Esophagus muscularis mucosa (tissue), 4 donors: ENCODE data around the gene KLC1. TPM values are rescaled to one million over a fixed set of nuclear protein-coding genes. Genes with fewer than 3 reads are reported as not detected.
A peak's percentile ranks its signal among the peaks of the same experiment; 100 is the strongest.

Source experiments
- DNase-seq: peaks from one replicate; pipeline ENCODE4 v3.0.0-alpha.2; 2017; ENCODE audit errors: extremely low spot score
- H3K27ac ChIP-seq, 4 donors: fragments of 200-600 bp; sonication (generic); replicated peaks in 1 of 4; 1 replicate in 3 of 4; 2 replicates in 1 of 4; pipeline ENCODE4 v1.5.1; 2016 to 2019; ENCODE audit warnings: mild to moderate bottlenecking in 1 of 4
- H3K27me3 ChIP-seq, 4 donors: fragments of 200-600 bp; sonication (generic); one replicate each; pipeline versions ENCODE4 v1.5.1 to v1.6.0; 2016 to 2019
- H3K36me3 ChIP-seq, 4 donors: fragments of 200-600 bp; sonication (generic); one replicate each; pipeline ENCODE4 v1.5.1; 2016 to 2019
- H3K4me1 ChIP-seq, 4 donors: fragments of 200-600 bp; sonication (generic); one replicate each; pipeline ENCODE4 v1.5.1; 2016 to 2019
- H3K4me3 ChIP-seq, 4 donors: fragments of 200-600 bp; sonication (generic); 1 replicate in 2 of 4; 2 replicates in 2 of 4; pipeline ENCODE4 v1.5.1; 2016 to 2019; ENCODE audit warnings: mild to moderate bottlenecking in 4 of 4, moderate library complexity in 1 of 4
- H3K9me3 ChIP-seq, 4 donors: fragments of 200-600 bp; sonication (generic); 1 replicate in 3 of 4; 2 replicates in 1 of 4; pipeline ENCODE4 v1.5.1; 2016 to 2019
- CTCF ChIP-seq, 3 experiments: fragments of 200-600 bp in 2 of 3; fragments of 450-650 bp in 1 of 3; sonication (generic) in 2 of 3; IDR thresholded peaks; one replicate each; pipeline ENCODE4 v1.5.1; 2017 to 2019; ENCODE audit warnings: antibody characterized with exemption in 3 of 3, mild to moderate bottlenecking in 2 of 3, moderate library complexity in 1 of 3
- EP300 ChIP-seq: sonication (generic); formaldehyde crosslinking; IDR thresholded peaks from one replicate; pipeline ENCODE4 v1.6.1; 2017; ENCODE audit warnings: antibody characterized with exemption
- POLR2A ChIP-seq: fragments of 450-650 bp; IDR thresholded peaks from one replicate; pipeline ENCODE4 v1.6.1; 2017; ENCODE audit warnings: antibody characterized with exemption, moderate library complexity, mild to moderate bottlenecking, low read depth
- POLR2AphosphoS5 ChIP-seq, 2 donors: sonication (generic); formaldehyde crosslinking; IDR thresholded peaks; one replicate each; pipeline ENCODE4 v1.6.1; 2017; ENCODE audit warnings: antibody characterized with exemption in 2 of 2
- WGBS: methylation state at CpG from one replicate; pipeline ENCODE4 v1.1.5; 2018; 5-methylcytosine and 5-hydroxymethylcytosine counted together
- intact Hi-C: fragments of 100-400 bp; cut with DNase I; formaldehyde crosslinking; loops from one replicate; pipeline ENCODE4 v1.15.1; 2023
- total RNA-seq, 4 donors: library from RNA; depleted of rRNA; stranded (reverse); fragments of >200 nt; gene quantifications; one replicate each; pipeline versions ENCODE4 v1.1.0 to v1.2.1, GENCODE V29; 2016

The KLC1 gene
- total RNA-seq, 4 donors from 2014 or later, result 285 to 343 (median 312) TPM

DNA sequence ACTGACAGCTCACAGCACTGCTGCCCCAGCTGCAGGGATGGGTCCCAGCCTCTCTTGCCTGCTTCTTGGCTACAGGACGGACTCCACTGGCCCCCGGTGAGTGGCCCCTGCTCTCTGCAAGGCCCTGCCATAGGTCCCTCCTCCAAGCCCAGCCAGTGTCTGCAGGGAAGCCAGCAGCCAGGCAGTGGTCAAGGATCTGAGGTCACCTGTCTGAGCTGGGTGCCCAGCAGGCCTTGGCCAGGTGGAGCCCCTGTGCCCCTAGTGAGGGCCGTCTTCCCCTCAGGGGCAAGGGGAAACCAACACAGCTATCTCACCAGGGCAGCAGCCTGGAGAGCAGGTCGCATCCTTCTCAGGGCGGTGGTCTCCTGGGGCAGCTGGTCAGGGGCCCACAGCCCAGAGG is 73.1 kb downstream of the KLC1 start:
- TF ChIP-seq POLR2AphosphoS5 (IDR thresholded peaks at IDR 0.05) (no peak), CTCF (IDR thresholded peaks at IDR 0.05) (no peak), POLR2A (no peak), EP300 (no peak)
- H3K27me3 ChIP-seq, result no peaks in the 10 kb centered on the region
- H3K36me3 ChIP-seq, result peaks cover 26 to 98% (median 88%) of the 10 kb centered on the region in 4 donors
- WGBS, result 95% methylated on average over 5 of the region's 5 CpGs
- no peak overlapping the region for H3K27ac ChIP-seq
- DNase-seq, result no peak
- no peaks in the 10 kb centered on the region for H3K9me3 ChIP-seq
- no peak overlapping the region for H3K4me3 ChIP-seq
- H3K4me1 ChIP-seq, result peaks cover 51 to 79% (median 69%) of the 10 kb centered on the region in 4 donors
- intact Hi-C loops, result no loop called here

DNA sequence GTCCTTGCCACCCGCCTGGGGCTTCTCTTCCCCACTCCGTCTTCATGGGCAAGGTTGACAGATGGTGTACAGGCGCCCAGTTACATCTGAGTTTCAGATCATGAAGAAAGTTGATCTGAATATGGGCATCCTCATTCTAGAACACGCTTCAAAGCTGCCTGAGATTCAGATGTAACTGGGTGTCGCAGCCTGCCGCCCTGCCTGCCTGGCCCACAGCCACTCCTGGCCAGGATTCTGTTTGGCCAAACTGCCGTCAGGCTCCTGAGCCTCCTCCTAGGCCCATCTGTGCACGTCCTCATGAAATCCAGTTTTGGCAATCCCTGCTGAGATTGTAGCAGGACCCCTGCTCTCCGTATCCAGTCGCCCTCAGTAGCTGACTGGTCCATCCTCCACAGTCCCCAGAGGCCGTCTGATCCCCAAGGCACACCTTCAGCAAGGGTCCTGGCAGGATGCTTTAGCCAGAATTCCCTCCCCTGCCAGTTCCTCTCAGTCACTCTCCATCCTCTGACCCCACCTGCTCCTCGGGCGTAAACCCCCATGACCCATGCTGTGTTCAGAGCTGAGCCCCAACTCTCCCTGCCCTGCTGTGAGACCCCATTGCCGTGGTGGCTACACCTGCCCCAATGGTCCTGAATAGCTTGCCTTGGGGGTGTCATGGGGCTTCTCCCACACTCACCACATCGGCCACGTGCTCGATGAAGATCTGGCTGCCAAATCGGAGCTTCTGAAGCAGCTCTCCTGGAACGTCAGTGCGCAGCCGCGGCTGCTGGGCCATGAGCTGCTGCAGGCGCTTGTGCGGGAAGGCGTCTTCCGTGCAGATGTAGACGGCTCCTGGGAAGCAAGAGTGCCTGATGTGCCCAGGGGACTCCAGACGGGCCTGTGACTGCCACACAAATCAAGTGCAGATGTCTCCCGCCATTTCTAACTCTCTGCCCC is 73.8 kb downstream of the KLC1 start:
- H3K27ac ChIP-seq, result peak overlapping the region in 1 of 4 donors; percentile 8
- no peaks in the 10 kb centered on the region for H3K9me3 ChIP-seq
- H3K4me1 ChIP-seq, result peaks cover 44 to 75% (median 63%) of the 10 kb centered on the region in 4 donors
- DNase-seq, result no peak
- H3K27me3 ChIP-seq, result no peaks in the 10 kb centered on the region
- peaks cover 26 to 93% (median 91%) of the 10 kb centered on the region in 4 donors for H3K36me3 ChIP-seq
- 87% methylated on average over 25 of the region's 29 CpGs for WGBS
- no peak overlapping the region for H3K4me3 ChIP-seq
- intact Hi-C loops, result no loop called here
- no peak for TF ChIP-seq POLR2AphosphoS5 (IDR thresholded peaks at IDR 0.05)
- TF ChIP-seq EP300, result no peak
- TF ChIP-seq CTCF (IDR thresholded peaks at IDR 0.05), result no peak
- TF ChIP-seq POLR2A, result no peak

GRCh38 chr14:103703433-103704385 is 74.7 kb downstream of the KLC1 start:
- H3K27ac ChIP-seq, result peak overlapping the region in 2 of 4 donors; percentile 64 to 74
- no peaks in the 10 kb centered on the region for H3K9me3 ChIP-seq
- DNase-seq, result no peak
- H3K36me3 ChIP-seq, result peaks cover 26 to 85% (median 82%) of the 10 kb centered on the region in 4 donors
- no peaks in the 10 kb centered on the region for H3K27me3 ChIP-seq
- H3K4me1 ChIP-seq, result peaks cover 41 to 75% (median 62%) of the 10 kb centered on the region in 4 donors
- no peak for TF ChIP-seq EP300
- TF ChIP-seq POLR2AphosphoS5 (IDR thresholded peaks at IDR 0.05), result no peak
- no peak for TF ChIP-seq CTCF (IDR thresholded peaks at IDR 0.05)
- no peak for TF ChIP-seq POLR2A
- WGBS, result 74% methylated on average over 24 of the region's 24 CpGs
- H3K4me3 ChIP-seq, result no peak overlapping the region
- intact Hi-C loops, result no loop called here

DNA sequence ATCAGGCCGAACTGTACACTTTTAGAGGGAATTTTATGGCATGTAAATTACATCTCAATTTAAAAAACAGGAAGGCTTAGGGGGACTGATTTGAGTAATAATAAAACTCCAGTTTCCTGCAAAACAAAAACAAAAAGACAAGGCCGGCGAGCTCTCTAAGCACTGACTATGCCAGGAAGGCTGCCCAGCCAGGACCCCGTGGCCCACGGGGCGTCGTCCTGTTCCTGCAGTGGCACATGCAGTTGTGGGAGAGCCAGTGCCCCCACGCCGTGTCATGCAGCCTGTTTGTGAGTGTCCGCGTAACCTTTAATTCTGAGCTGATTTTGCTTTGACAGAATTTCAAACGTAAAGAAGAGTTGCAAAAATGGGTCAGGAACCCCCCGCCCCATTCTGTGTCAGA is 75.7 kb downstream of the KLC1 start:
- WGBS, result 61% methylated on average over 13 of the region's 13 CpGs
- Histone ChIP-seq H3K4me3 (no peak overlapping the region), H3K36me3 (peaks cover 21 to 78% (median 73%) of the 10 kb centered on the region in 4 donors), H3K4me1 (peaks cover 38 to 77% (median 61%) of the 10 kb centered on the region in 4 donors), H3K27me3 (no peaks in the 10 kb centered on the region), H3K27ac (peak overlapping the region; percentile 23 to 74 (median 53)), H3K9me3 (no peaks in the 10 kb centered on the region)
- intact Hi-C loops, result no loop called here
- DNase-seq, result no peak
- TF ChIP-seq POLR2A, result no peak
- TF ChIP-seq EP300, result no peak
- TF ChIP-seq CTCF (IDR thresholded peaks at IDR 0.05), result no peak
- no peak for TF ChIP-seq POLR2AphosphoS5 (IDR thresholded peaks at IDR 0.05)
